Large intestine (tissue), 3 donors: ENCODE measurements around the gene TOR1AIP2. TPM values are rescaled to one million over a fixed set of nuclear protein-coding genes. Genes with fewer than 3 reads are reported as not detected.

Experiments used
- DNase-seq, 2 donors: peaks; one replicate each; pipeline versions ENCODE4 v3.0.0 to v3.0.0-alpha.2; 2013
- H3K27ac ChIP-seq: one replicate; pipeline ENCODE4 v1.5.1; 2013; ENCODE audit warnings: low read length
- H3K27me3 ChIP-seq: 2 replicates; pipeline ENCODE4 v1.6.1; 2013; ENCODE audit warnings: low read length; ENCODE audit not compliant: control insufficient read depth, insufficient read depth
- H3K36me3 ChIP-seq: 2 replicates; pipeline ENCODE4 v1.6.1; 2013; ENCODE audit warnings: low read length; ENCODE audit not compliant: control insufficient read depth, insufficient read depth
- H3K4me1 ChIP-seq: one replicate; pipeline ENCODE4 v1.6.1; 2013; ENCODE audit warnings: low read length; ENCODE audit not compliant: control insufficient read depth, insufficient read depth
- H3K4me3 ChIP-seq: one replicate; pipeline ENCODE4 v1.5.1; 2013; ENCODE audit warnings: low read length
- H3K9me3 ChIP-seq: one replicate; pipeline ENCODE4 v1.6.1; 2013; ENCODE audit warnings: mild to moderate bottlenecking, low read depth, low read length, moderate library complexity; ENCODE audit not compliant: control insufficient read depth
- WGBS: methylation state at CpG from one replicate; pipeline ENCODE4 v1.1.5; 2013; ENCODE audit warnings: low lambda C conversion rate; ENCODE audit not compliant: insufficient coverage; 5-methylcytosine and 5-hydroxymethylcytosine counted together
- polyA plus RNA-seq: library from polyadenylated mRNA; unstranded; fragments of 120-200 nt; gene quantifications from one replicate; pipeline ENCODE4 v1.2.1, GENCODE V29; 2013

Gene TOR1AIP2
- polyA plus RNA-seq, 1 donor: 54.0 TPM

- peaks cover 46% of the 10 kb centered on the region for H3K36me3 ChIP-seq
- H3K27me3 ChIP-seq: no peaks in the 10 kb centered on the region
- WGBS: 67% methylated on average over 3 of the region's 10 CpGs
- H3K4me1 ChIP-seq: no peaks in the 10 kb centered on the region
- no peak overlapping the region for H3K27ac ChIP-seq
- H3K9me3 ChIP-seq: no peaks in the 10 kb centered on the region
- no peak for DNase-seq
- no peak overlapping the region for H3K4me3 ChIP-seq
These were observed 40.2 kb upstream of the TOR1AIP2 start for GRCh38 chr1:179917601-179918429.

DNA sequence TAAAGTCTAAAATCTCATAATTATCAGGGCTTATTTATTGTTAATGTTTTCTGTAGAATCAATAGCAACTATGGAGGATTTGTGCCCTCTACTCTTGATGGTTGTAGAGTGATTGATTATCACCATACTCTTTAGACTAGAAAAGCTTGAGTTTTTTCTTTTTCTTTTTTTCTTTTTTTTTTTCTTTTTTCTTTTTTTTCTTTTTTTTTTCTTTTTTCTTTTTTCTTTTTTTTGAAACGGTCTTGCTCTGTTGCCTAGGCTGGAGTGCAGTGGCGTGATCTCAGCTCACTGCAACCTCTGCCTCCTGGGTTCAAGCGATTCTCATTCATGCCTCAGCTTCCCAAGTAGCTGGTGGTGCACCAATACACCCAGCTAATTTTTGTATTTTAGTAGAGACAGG lies 34.2 kb upstream of the TOR1AIP2 start:
- H3K4me3 ChIP-seq: no peak overlapping the region
- no peaks in the 10 kb centered on the region for H3K27me3 ChIP-seq
- H3K27ac ChIP-seq: no peak overlapping the region
- H3K4me1 ChIP-seq: no peaks in the 10 kb centered on the region
- no peak for DNase-seq
- WGBS: 100% methylated on average over 2 of the region's 3 CpGs
- H3K36me3 ChIP-seq: peaks cover 52% of the 10 kb centered on the region
- H3K9me3 ChIP-seq: no peaks in the 10 kb centered on the region

GRCh38 chr1:179910934-179911333 lies 33.3 kb upstream of the TOR1AIP2 start:
- Histone ChIP-seq H3K4me1 (no peaks in the 10 kb centered on the region), H3K9me3 (no peaks in the 10 kb centered on the region), H3K27ac (no peak overlapping the region), H3K36me3 (peaks cover 47% of the 10 kb centered on the region), H3K27me3 (no peaks in the 10 kb centered on the region), H3K4me3 (no peak overlapping the region)
- no peak for DNase-seq
- WGBS: no CpG with 5 or more reads among the region's 1 CpG

- WGBS: no CpG with 5 or more reads among the region's 4 CpGs
- Histone ChIP-seq H3K36me3 (peaks cover 47% of the 10 kb centered on the region), H3K9me3 (no peaks in the 10 kb centered on the region), H3K27me3 (no peaks in the 10 kb centered on the region), H3K4me3 (no peak overlapping the region), H3K4me1 (no peaks in the 10 kb centered on the region), H3K27ac (no peak overlapping the region)
- no peak for DNase-seq
These were observed 12.0 kb upstream of the TOR1AIP2 start for GRCh38 chr1:179889589-179889988.

DNA sequence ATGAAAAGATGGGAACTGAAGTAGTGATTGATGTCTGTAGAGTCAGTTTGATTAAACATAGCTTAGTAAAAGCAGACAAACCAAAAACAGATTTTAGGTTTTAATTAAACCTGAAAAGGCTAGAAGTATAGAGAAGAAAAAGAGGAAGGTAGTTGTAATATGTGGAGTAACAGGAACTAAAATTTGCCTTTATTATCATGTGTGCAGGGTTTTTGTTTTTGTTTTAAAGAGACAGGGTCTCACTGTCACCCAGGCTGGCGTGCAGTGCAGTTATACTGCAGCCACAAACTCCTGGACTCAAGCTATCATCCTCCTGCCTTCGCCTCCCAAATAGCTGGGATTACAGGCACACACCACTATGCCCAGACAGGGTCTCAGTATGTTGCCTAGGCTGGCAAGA lies 10.5 kb upstream of the TOR1AIP2 start:
- H3K36me3 ChIP-seq: peaks cover 41% of the 10 kb centered on the region
- H3K4me3 ChIP-seq: no peak overlapping the region
- H3K27me3 ChIP-seq: no peaks in the 10 kb centered on the region
- H3K27ac ChIP-seq: no peak overlapping the region
- no peaks in the 10 kb centered on the region for H3K9me3 ChIP-seq
- WGBS: no CpG with 5 or more reads among the region's 2 CpGs
- H3K4me1 ChIP-seq: no peaks in the 10 kb centered on the region
- DNase-seq: no peak

DNA sequence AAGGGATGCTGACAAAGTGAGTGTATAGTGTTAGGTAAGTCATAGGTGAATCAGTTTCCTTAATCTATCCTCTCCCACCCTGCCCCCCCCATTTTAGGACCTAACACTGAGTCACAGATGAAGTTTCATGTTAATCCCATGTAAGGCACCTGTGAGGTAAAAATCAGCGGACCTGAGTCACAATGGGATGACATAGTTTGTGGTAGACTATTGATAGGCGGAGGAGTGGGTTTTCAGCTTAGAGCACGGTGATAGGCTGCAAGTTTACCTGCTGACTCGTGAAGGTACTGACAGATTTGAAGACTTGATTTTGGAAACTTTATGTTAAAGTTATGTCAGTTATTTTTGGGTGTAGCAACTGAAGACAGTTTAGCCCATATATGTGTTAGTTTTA lies 6.1 kb upstream of the TOR1AIP2 start:
- 0% methylated on average over 1 of the region's 4 CpGs for WGBS

GRCh38 chr1:179883040-179883744 lies 5.6 kb upstream of the TOR1AIP2 start:
- no peaks in the 10 kb centered on the region for H3K27me3 ChIP-seq
- no peaks in the 10 kb centered on the region for H3K9me3 ChIP-seq
- no peaks in the 10 kb centered on the region for H3K4me1 ChIP-seq
- H3K4me3 ChIP-seq: peak overlapping the region; percentile 96
- WGBS: no CpG with 5 or more reads among the region's 26 CpGs
- H3K36me3 ChIP-seq: peaks cover 15% of the 10 kb centered on the region
- DNase-seq: no peak
- H3K27ac ChIP-seq: peak overlapping the region; percentile 95

More for the DNA sequence above, 6.1 kb upstream of the TOR1AIP2 start:
- peaks cover 17% of the 10 kb centered on the region for H3K36me3 ChIP-seq
- peak in 1 of 2 donors; percentile 52 for DNase-seq
- no peaks in the 10 kb centered on the region for H3K27me3 ChIP-seq
- peak overlapping the region; percentile 95 for H3K27ac ChIP-seq
- no peaks in the 10 kb centered on the region for H3K4me1 ChIP-seq
- peak overlapping the region; percentile 96 for H3K4me3 ChIP-seq
- no peaks in the 10 kb centered on the region for H3K9me3 ChIP-seq

- peak; percentile 97 to 99 for DNase-seq
- H3K27ac ChIP-seq: peak within 1 kb of the TSS; percentile 95
- WGBS: no CpG with 5 or more reads among the region's 72 CpGs
- no peaks in the 10 kb centered on the region for H3K27me3 ChIP-seq
- no peaks in the 10 kb centered on the region for H3K9me3 ChIP-seq
- no peaks in the 10 kb centered on the region for H3K4me1 ChIP-seq
- H3K36me3 ChIP-seq: peaks cover 11% of the 10 kb centered on the region
- peak within 1 kb of the TSS; percentile 96 for H3K4me3 ChIP-seq
These were observed 4.8 kb upstream of the TOR1AIP2 start, which contains the start of gene TOR1AIP1 for GRCh38 chr1:179882253-179883039. TSS of gene TOR1AIP1 (plus strand) at chr1:179882285. CDS start at chr1:179882503, 218 bp downstream.

DNA sequence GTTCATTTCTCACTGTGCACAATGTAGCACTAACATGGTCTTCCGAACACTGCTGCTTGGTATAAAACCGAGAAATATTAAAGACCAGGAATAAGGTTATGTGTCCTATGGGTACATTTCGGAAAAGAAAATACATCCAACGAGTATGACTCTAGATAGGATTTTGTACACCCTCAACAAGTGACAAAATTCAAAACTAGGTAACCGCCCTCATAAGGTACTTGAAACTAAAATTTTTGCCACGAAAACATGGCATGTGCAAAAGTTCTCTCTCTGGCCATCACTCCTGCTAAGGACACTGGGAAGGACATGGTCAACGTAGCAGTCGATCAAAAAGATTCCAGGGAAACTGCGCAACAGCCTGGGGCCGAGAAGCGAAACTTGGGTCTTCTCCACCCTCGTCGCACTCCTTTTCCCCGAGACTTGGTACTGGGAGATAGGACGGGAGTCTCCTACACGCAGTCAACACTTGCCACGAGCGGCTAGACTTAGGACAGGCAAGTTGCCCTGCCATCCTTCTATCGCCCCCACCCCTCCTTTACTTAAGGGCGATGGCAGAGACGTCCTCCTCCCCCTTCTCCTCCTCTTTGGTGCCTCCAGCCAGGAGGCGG lies 4.1 kb upstream of the TOR1AIP2 start:
- Histone ChIP-seq H3K36me3 (peaks cover 11% of the 10 kb centered on the region), H3K4me3 (peak overlapping the region; percentile 96), H3K27ac (peak overlapping the region; percentile 95), H3K27me3 (no peaks in the 10 kb centered on the region), H3K9me3 (no peaks in the 10 kb centered on the region), H3K4me1 (no peaks in the 10 kb centered on the region)
- WGBS: 10% methylated on average over 2 of the region's 22 CpGs
- peak; percentile 91 to 96 for DNase-seq

- DNase-seq: no peak
- Histone ChIP-seq H3K36me3 (peaks cover 4% of the 10 kb centered on the region), H3K27ac (no peak overlapping the region), H3K4me3 (no peak overlapping the region), H3K9me3 (no peaks in the 10 kb centered on the region), H3K27me3 (no peaks in the 10 kb centered on the region), H3K4me1 (no peaks in the 10 kb centered on the region)
- WGBS: no CpG with 5 or more reads among the region's 2 CpGs
These were observed 2.2 kb upstream of the TOR1AIP2 start for GRCh38 chr1:179879797-179880196.
